ENCODE results near the gene GRN.

Gene GRN

DNA sequence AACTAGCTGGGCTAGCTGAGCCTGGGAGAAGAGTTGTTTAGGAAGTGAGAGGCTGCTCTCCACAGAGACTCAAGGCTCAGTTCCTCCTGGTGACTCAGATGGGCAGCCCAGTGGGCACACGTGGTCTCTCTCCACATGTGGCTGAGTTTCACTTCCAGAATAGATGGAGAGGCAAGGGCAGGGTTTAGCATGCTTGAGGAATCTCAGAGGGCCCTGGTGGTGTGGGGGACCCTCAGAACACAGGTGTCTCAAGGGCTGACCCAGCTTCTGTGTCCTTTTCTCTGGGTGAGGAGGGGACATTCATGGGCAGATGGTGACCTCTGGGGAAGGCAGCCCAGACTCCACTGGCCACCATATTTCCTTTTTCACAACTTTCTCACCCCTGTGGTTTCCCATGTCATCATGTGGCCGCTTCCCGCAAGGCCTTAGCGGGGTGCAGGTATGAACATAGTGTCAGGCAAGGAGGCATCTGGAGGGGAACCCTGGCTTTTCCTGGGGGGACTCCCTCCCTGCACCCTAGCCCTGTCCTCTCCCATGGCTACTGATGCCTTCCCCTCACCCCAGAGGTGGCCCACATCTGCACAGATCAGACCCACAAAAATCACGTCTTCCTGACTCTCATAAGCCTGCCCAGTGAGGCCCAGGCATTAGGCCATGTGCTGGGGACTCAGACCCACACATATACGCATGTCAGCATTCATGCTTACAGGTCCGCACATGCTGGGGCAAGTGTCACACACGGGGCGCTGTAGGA, 3.3 kb downstream of the GRN start:
- Histone ChIP-seq H3K27ac (ENCODE audit: low read depth, low read length) (no peak overlapping the region), H3K9me3 (ENCODE audit: low read length) (no peaks in the 10 kb centered on the region)

DNA sequence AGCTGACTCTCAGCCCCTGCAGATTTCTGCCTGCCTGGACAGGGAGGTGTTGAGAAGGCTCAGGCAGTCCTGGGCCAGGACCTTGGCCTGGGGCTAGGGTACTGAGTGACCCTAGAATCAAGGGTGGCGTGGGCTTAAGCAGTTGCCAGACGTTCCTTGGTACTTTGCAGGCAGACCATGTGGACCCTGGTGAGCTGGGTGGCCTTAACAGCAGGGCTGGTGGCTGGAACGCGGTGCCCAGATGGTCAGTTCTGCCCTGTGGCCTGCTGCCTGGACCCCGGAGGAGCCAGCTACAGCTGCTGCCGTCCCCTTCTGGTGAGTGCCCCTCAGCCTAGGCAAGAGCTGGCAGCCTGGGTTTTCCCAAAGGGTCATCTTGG, 3.9 kb downstream of the GRN start:
- no peak overlapping the region for H3K9ac ChIP-seq (ENCODE audit: low read length)
- H3K4me1 ChIP-seq (ENCODE audit: insufficient read depth, low read length) = peaks cover 16% of the 10 kb centered on the region
- no peaks in the 10 kb centered on the region for H3K27me3 ChIP-seq (ENCODE audit: control insufficient read depth in 1 of 2, insufficient read depth in 2 of 2, low read length in 2 of 2)
- H3K27ac ChIP-seq (ENCODE audit: low read depth, low read length) = no peak overlapping the region
- H3K36me3 ChIP-seq (ENCODE audit: insufficient read depth, low read length) = peaks cover 28% of the 10 kb centered on the region
- no peak overlapping the region for H3K4me3 ChIP-seq (ENCODE audit: low read depth in 1 of 2, low read length in 2 of 2)
- no peaks in the 10 kb centered on the region for H3K9me3 ChIP-seq (ENCODE audit: low read length)

More for the DNA sequence above, 3.3 kb downstream of the GRN start:
- Histone ChIP-seq H3K27me3 (ENCODE audit: control insufficient read depth in 1 of 2, insufficient read depth in 2 of 2, low read length in 2 of 2) (no peaks in the 10 kb centered on the region), H3K4me3 (ENCODE audit: low read depth in 1 of 2, low read length in 2 of 2) (no peak overlapping the region), H3K4me1 (ENCODE audit: insufficient read depth, low read length) (peaks cover 16% of the 10 kb centered on the region), H3K9ac (ENCODE audit: low read length) (no peak overlapping the region), H3K36me3 (ENCODE audit: insufficient read depth, low read length) (peaks cover 28% of the 10 kb centered on the region)

DNA sequence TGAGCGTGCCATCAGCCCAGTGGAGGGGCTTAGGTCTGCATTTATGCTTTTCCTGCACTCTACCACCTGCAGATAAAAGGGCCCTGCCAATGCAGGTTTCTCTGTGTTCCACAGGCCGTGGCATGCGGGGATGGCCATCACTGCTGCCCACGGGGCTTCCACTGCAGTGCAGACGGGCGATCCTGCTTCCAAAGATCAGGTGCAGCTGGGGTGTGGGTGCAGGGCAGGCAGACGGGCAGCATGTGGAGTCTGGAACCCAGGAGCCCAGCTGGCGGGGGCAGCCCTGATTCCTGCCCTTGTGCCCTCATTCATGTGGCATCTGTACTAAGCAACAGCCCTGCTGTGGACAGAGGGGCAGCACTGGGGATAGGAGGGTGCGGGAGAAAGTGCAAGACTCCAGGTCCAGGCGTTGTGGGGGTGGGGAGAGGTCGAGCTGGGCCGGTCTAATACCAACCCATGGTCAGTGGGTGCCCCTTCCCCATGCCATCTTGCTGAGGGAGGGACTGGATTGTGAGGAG, 4.5 kb downstream of the GRN start:
- no peak overlapping the region for H3K9ac ChIP-seq (ENCODE audit: low read length)
- no peak overlapping the region for H3K27ac ChIP-seq (ENCODE audit: low read depth, low read length)
- H3K27me3 ChIP-seq (ENCODE audit: control insufficient read depth in 1 of 2, insufficient read depth in 2 of 2, low read length in 2 of 2) = no peaks in the 10 kb centered on the region
- no peaks in the 10 kb centered on the region for H3K9me3 ChIP-seq (ENCODE audit: low read length)
- H3K36me3 ChIP-seq (ENCODE audit: insufficient read depth, low read length) = peaks cover 28% of the 10 kb centered on the region
- H3K4me3 ChIP-seq (ENCODE audit: low read depth in 1 of 2, low read length in 2 of 2) = no peak overlapping the region
- peaks cover 9% of the 10 kb centered on the region for H3K4me1 ChIP-seq (ENCODE audit: insufficient read depth, low read length)

DNA sequence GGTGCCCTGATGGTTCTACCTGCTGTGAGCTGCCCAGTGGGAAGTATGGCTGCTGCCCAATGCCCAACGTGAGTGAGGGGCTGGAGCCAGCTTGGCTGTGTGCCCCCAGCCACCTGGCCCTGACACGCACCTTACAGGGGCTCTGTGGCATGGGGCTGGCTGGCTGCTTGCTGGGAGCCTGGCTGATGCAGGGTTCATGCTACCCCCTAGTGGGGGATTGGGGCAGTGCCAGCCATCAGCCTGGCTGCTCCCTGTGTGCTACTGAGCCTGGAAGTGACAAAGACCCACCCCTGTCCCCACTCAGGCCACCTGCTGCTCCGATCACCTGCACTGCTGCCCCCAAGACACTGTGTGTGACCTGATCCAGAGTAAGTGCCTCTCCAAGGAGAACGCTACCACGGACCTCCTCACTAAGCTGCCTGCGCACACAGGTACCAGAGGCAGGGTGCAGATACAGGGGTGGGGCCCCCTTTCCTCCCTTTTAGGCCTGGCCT, 5.7 kb downstream of the GRN start:
- Histone ChIP-seq H3K4me3 (ENCODE audit: low read depth in 1 of 2, low read length in 2 of 2) (no peak overlapping the region), H3K36me3 (ENCODE audit: insufficient read depth, low read length) (peaks cover 28% of the 10 kb centered on the region), H3K4me1 (ENCODE audit: insufficient read depth, low read length) (peaks cover 5% of the 10 kb centered on the region), H3K27ac (ENCODE audit: low read depth, low read length) (no peak overlapping the region), H3K27me3 (ENCODE audit: control insufficient read depth in 1 of 2, insufficient read depth in 2 of 2, low read length in 2 of 2) (no peaks in the 10 kb centered on the region), H3K9me3 (ENCODE audit: low read length) (no peaks in the 10 kb centered on the region), H3K9ac (ENCODE audit: low read length) (no peak overlapping the region)

DNA sequence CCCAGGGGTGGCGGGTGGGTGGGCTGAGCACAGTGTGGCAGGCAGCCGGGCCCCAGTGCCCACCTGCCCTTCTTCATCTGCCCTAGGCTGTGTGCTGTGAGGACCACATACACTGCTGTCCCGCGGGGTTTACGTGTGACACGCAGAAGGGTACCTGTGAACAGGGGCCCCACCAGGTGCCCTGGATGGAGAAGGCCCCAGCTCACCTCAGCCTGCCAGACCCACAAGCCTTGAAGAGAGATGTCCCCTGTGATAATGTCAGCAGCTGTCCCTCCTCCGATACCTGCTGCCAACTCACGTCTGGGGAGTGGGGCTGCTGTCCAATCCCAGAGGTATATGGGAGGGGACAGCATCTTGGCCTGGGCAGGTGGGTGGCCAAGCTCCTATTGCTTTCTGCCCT, 6.4 kb downstream of the GRN start:
- H3K36me3 ChIP-seq (ENCODE audit: insufficient read depth, low read length) = peaks cover 28% of the 10 kb centered on the region
- no peak overlapping the region for H3K27ac ChIP-seq (ENCODE audit: low read depth, low read length)

DNA sequence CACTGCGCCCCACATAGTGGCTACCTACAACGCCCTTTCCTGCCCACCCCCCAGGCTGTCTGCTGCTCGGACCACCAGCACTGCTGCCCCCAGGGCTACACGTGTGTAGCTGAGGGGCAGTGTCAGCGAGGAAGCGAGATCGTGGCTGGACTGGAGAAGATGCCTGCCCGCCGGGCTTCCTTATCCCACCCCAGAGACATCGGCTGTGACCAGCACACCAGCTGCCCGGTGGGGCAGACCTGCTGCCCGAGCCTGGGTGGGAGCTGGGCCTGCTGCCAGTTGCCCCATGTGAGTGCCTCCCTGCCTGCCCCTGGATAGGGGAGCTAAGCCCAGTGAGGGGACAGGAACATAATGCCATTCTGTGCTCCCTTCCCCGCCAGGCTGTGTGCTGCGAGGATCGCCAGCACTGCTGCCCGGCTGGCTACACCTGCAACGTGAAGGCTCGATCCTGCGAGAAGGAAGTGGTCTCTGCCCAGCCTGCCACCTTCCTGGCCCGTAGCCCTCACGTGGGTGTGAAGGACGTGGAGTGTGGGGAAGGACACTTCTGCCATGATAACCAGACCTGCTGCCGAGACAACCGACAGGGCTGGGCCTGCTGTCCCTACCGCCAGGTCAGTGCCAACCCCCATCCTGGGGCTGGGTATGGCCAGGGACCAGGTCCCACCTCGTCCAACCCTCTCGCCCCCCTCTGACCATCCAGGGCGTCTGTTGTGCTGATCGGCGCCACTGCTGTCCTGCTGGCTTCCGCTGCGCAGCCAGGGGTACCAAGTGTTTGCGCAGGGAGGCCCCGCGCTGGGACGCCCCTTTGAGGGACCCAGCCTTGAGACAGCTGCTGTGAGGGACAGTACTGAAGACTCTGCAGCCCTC, 7.1 kb downstream of the GRN start:
- H3K9me3 ChIP-seq (ENCODE audit: low read length) = no peaks in the 10 kb centered on the region
- no peak overlapping the region for H3K4me3 ChIP-seq (ENCODE audit: low read depth in 1 of 2, low read length in 2 of 2)
- no peaks in the 10 kb centered on the region for H3K27me3 ChIP-seq (ENCODE audit: control insufficient read depth in 1 of 2, insufficient read depth in 2 of 2, low read length in 2 of 2)
- H3K27ac ChIP-seq (ENCODE audit: low read depth, low read length) = no peak overlapping the region
- no peak overlapping the region for H3K9ac ChIP-seq (ENCODE audit: low read length)
- peaks cover 28% of the 10 kb centered on the region for H3K36me3 ChIP-seq (ENCODE audit: insufficient read depth, low read length)
- H3K4me1 ChIP-seq (ENCODE audit: insufficient read depth, low read length) = no peaks in the 10 kb centered on the region

More for the DNA sequence above, 6.4 kb downstream of the GRN start:
- H3K27me3 ChIP-seq (ENCODE audit: control insufficient read depth in 1 of 2, insufficient read depth in 2 of 2, low read length in 2 of 2) = no peaks in the 10 kb centered on the region
- no peak overlapping the region for H3K9ac ChIP-seq (ENCODE audit: low read length)
- no peaks in the 10 kb centered on the region for H3K4me1 ChIP-seq (ENCODE audit: insufficient read depth, low read length)
- no peak overlapping the region for H3K4me3 ChIP-seq (ENCODE audit: low read depth in 1 of 2, low read length in 2 of 2)
- no peaks in the 10 kb centered on the region for H3K9me3 ChIP-seq (ENCODE audit: low read length)

DNA sequence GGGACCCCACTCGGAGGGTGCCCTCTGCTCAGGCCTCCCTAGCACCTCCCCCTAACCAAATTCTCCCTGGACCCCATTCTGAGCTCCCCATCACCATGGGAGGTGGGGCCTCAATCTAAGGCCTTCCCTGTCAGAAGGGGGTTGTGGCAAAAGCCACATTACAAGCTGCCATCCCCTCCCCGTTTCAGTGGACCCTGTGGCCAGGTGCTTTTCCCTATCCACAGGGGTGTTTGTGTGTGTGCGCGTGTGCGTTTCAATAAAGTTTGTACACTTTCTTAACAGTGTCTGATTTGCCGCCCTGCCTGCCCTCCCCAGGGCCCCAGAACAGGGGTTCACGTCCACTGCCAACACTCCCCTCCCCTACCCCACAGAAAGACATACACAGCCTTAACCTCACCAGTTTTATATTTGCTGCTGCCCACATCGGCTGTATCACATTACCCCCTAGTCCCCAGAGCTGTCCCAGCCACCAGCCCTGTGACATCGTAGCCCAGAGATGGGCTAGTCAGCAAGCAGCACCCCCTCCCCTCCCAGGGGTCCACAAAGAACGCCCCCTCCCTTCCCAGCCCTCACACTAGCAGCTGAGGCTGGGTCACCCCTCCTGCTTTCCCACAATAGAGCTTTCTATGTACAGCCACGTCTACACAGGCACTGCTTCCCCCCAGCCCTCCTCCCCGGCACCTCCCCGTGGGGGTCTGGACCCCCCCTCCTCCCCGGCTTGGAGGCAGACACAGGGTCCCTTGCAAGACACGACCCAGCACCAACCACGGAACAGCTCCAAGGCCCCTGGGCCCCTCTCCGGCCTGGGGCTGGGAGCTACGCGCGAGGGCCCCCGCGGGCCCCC, 7.9 kb downstream of the GRN start:
- Histone ChIP-seq H3K36me3 (ENCODE audit: insufficient read depth, low read length) (peaks cover 28% of the 10 kb centered on the region), H3K27ac (ENCODE audit: low read depth, low read length) (no peak overlapping the region), H3K9ac (ENCODE audit: low read length) (no peak overlapping the region), H3K9me3 (ENCODE audit: low read length) (no peaks in the 10 kb centered on the region), H3K4me3 (ENCODE audit: low read depth in 1 of 2, low read length in 2 of 2) (peak overlapping the region in 1 of 2 donors; percentile 35), H3K4me1 (ENCODE audit: insufficient read depth, low read length) (no peaks in the 10 kb centered on the region), H3K27me3 (ENCODE audit: control insufficient read depth in 1 of 2, insufficient read depth in 2 of 2, low read length in 2 of 2) (no peaks in the 10 kb centered on the region)

DNA sequence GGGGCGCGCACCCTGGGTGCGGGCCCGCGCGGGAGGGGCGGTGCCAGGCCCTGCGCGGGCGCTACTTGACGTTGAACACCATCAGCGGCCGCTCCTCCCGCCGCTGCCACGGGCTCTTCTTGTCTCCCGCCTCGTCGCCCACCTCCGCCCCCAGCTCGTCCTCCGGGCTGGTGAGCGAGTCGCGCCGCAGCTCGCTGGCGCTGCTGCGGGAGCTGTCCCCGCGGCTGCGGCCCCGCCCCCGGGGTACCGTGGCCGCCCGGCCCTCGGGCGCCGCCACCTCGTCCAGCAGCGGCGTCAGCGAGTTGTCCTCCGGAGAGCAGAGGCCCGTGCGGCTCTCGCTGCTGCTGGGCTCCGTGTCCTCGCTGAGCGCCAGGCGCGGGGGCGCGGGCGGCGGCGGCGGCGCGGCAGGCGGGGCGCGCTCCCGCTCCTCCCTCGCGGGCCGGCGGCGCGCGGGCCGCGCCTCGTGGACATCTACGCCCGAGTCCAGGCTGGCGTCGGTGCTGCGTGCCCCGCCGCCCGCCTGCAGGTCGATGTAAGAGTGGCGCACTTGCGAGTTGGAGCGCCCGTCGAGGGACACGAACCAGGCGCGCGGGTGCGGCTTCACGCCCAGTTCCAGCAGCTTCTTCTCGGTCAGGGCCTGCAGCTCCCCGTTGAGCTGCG, 8.7 kb downstream of the GRN start:
- peaks cover 28% of the 10 kb centered on the region for H3K36me3 ChIP-seq (ENCODE audit: insufficient read depth, low read length)
- no peak overlapping the region for H3K27ac ChIP-seq (ENCODE audit: low read depth, low read length)
- H3K4me3 ChIP-seq (ENCODE audit: low read depth in 1 of 2, low read length in 2 of 2) = peak overlapping the region in 1 of 2 donors; percentile 35

DNA sequence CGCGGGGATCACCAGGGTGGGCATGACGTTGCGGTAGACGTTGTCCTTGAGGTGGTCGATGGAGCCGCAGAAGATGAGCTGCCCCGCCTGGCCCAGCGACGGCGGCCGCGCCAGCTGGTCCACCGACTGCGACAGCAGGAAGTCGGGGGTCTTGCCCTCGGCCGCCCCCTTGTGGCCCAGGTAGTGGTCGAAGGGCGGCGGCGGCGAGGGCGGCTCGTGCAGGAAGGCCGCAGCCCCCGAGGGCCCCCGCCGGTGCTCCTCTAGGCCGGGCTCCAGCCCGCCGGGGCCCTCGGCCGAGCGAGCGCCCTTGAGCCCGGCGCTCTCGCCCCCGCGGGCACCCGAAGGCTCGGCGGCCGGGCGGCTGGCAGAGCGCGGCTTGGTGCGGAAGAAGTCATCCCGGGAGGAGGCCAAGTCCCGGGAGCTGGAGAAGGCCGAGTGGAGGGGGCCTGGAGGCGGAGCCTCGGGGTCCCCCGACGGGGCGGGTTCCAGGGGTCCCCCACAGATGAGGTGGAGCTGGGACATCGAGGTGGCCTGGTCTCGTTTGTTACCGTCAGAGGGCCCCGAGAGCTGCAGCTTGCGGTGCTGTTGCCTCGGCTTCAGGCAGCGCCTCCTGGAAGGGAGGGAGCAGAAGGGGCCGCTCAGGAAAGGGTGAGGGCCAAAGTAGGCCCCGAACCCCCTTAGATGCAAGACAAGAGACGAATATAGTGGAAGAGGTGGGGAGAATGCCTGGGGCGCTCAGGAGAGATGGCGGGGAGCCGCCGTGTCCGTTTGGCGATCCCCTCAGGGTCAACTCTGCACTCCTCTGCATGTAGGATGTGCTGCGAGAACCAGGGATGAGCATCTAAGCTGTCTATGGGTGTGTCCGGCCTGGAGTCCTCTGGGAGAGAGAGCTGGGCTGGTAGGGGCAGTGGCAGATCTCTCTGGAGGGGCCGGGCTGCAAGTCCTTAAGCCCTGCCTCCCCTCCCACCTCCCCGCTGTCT, 9.8 kb downstream of the GRN start:
- no peak overlapping the region for H3K9ac ChIP-seq (ENCODE audit: low read length)
- no peaks in the 10 kb centered on the region for H3K27me3 ChIP-seq (ENCODE audit: control insufficient read depth in 1 of 2, insufficient read depth in 2 of 2, low read length in 2 of 2)
- no peaks in the 10 kb centered on the region for H3K4me1 ChIP-seq (ENCODE audit: insufficient read depth, low read length)
- no peak overlapping the region for H3K4me3 ChIP-seq (ENCODE audit: low read depth in 1 of 2, low read length in 2 of 2)
- peaks cover 22% of the 10 kb centered on the region for H3K36me3 ChIP-seq (ENCODE audit: insufficient read depth, low read length)
- no peaks in the 10 kb centered on the region for H3K9me3 ChIP-seq (ENCODE audit: low read length)
- H3K27ac ChIP-seq (ENCODE audit: low read depth, low read length) = no peak overlapping the region

More for the DNA sequence above, 8.7 kb downstream of the GRN start:
- Histone ChIP-seq H3K4me1 (ENCODE audit: insufficient read depth, low read length) (no peaks in the 10 kb centered on the region), H3K9me3 (ENCODE audit: low read length) (no peaks in the 10 kb centered on the region), H3K9ac (ENCODE audit: low read length) (no peak overlapping the region), H3K27me3 (ENCODE audit: control insufficient read depth in 1 of 2, insufficient read depth in 2 of 2, low read length in 2 of 2) (no peaks in the 10 kb centered on the region)

DNA sequence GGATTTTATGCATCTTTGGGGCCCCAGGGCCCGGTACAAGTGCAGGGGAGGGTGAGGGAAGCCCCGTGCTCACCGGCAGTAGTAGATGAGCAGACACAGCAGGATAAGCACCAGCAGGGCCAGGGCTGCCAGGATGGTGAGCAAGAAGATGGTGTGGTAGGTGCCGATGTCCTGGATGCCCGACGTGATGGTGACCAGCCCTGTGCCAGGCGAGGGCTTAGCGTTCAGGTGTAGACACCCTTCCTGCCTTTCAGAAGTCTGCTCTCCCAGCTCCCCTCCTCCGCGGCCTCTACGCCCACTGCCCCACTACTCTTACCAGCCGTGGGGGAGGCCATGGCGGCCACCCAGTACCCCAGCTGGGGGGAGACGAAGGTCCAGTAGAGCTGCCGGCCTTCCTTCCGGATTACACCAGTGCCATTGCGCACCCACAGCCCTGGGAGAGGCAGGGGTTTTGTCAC, 10.6 kb downstream of the GRN start:
- no peak overlapping the region for H3K27ac ChIP-seq (ENCODE audit: low read depth, low read length)

More for the DNA sequence above, 10.6 kb downstream of the GRN start:
- Histone ChIP-seq H3K27me3 (ENCODE audit: control insufficient read depth in 1 of 2, insufficient read depth in 2 of 2, low read length in 2 of 2) (no peaks in the 10 kb centered on the region), H3K9ac (ENCODE audit: low read length) (no peak overlapping the region), H3K9me3 (ENCODE audit: low read length) (no peaks in the 10 kb centered on the region), H3K4me3 (ENCODE audit: low read depth in 1 of 2, low read length in 2 of 2) (no peak overlapping the region), H3K4me1 (ENCODE audit: insufficient read depth, low read length) (no peaks in the 10 kb centered on the region), H3K36me3 (ENCODE audit: insufficient read depth, low read length) (peaks cover 16% of the 10 kb centered on the region)
